CD4-positive, alpha-beta T cell (primary cell): ENCODE measurements around the gene SCUBE1. TPM values are rescaled to one million over a fixed set of nuclear protein-coding genes. Genes with fewer than 3 reads are reported as not detected.

Experiments
- ATAC-seq: fragments of 200-7000 bp; cut with Tn5 transposase; one replicate; pipeline ENCODE4 v1.10.0; 2022; ENCODE audit warnings: mild to moderate bottlenecking; ENCODE audit not compliant: poor library complexity
- CTCF ChIA-PET: fragments of 350-600 bp; sonication (Branson Sonifier 250); formaldehyde crosslinking; loops from one replicate; lab custom pipeline; 2021; ENCODE audit warnings: antibody characterized with exemption, inconsistent platforms; lab: Charles Lee
- POLR2A ChIA-PET: fragments of 350-600 bp; sonication (Branson Sonifier 250); formaldehyde crosslinking; loops from one replicate; lab custom pipeline; 2021; ENCODE audit warnings: antibody characterized with exemption, inconsistent platforms; lab: Charles Lee
- DNase-seq, 14 experiments: peaks; one replicate each; pipeline ENCODE4 v3.0.0-alpha.2; 2013 to 2020; ENCODE audit warnings: mixed read lengths in 2 of 14
- H3K27ac ChIP-seq, 2 donors: one replicate each; pipeline versions ENCODE4 v1.5.1 to v1.7.0; 2013; ENCODE audit warnings: low read length in 2 of 2, low read depth in 1 of 2, mild to moderate bottlenecking in 1 of 2
- H3K27me3 ChIP-seq, 2 experiments: 1 replicate in 1 of 2; 2 replicates in 1 of 2; pipeline versions ENCODE4 v1.6.1 to v1.7.0; 2013; ENCODE audit warnings: low read length in 2 of 2, control low read depth in 1 of 2, mild to moderate bottlenecking in 1 of 2, moderate library complexity in 1 of 2; ENCODE audit not compliant: insufficient read depth in 2 of 2, control insufficient read depth in 1 of 2
- H3K36me3 ChIP-seq: one replicate; pipeline ENCODE4 v1.6.1; 2013; ENCODE audit warnings: low read length, control low read depth; ENCODE audit not compliant: insufficient read depth
- H3K4me1 ChIP-seq: one replicate; pipeline ENCODE4 v1.6.1; 2013; ENCODE audit warnings: low read length, control low read depth; ENCODE audit not compliant: insufficient read depth
- H3K4me3 ChIP-seq: one replicate; pipeline ENCODE4 v1.5.1; 2013; ENCODE audit warnings: mild to moderate bottlenecking, low read length, moderate library complexity
- H3K9me3 ChIP-seq, 2 experiments: 1 replicate in 1 of 2; 2 replicates in 1 of 2; pipeline versions ENCODE4 v1.6.1 to v1.7.0; 2013; ENCODE audit warnings: low read length in 2 of 2, mild to moderate bottlenecking in 2 of 2, control low read depth in 1 of 2, moderate library complexity in 1 of 2; ENCODE audit not compliant: control insufficient read depth in 1 of 2, insufficient read depth in 1 of 2
- H3K27ac Mint-ChIP-seq: one replicate; pipeline ENCODE4 v1.8.0; 2020; ENCODE audit warnings: mixed read lengths
- H3K27me3 Mint-ChIP-seq: one replicate; pipeline ENCODE4 v1.8.0; 2021; ENCODE audit warnings: mixed read lengths
- H3K36me3 Mint-ChIP-seq: one replicate; pipeline ENCODE4 v1.8.0; 2021; ENCODE audit warnings: low read depth, mixed read lengths
- H3K4me1 Mint-ChIP-seq: one replicate; pipeline ENCODE4 v1.8.0; 2021; ENCODE audit warnings: low read depth, mixed read lengths
- H3K4me3 Mint-ChIP-seq: one replicate; pipeline ENCODE4 v1.8.0; 2020; ENCODE audit warnings: mild to moderate bottlenecking, mixed read lengths
- H3K9me3 Mint-ChIP-seq: one replicate; pipeline ENCODE4 v1.8.0; 2020; ENCODE audit warnings: mixed read lengths
- intact Hi-C, 2 experiments: fragments of 100-400 bp; cut with DNase I in 1 of 2; cut with micrococcal nuclease in 1 of 2; formaldehyde crosslinking; loops; one replicate each; pipeline versions ENCODE4 v1.15.1 to v1.9.0; 2023 to 2025; cut with DNase I, micrococcal nuclease
- total RNA-seq, 174 experiments: library from RNA in 2 of 174; stranded (reverse) in 2 of 174; gene quantifications; one replicate each; pipeline ENCODE4 v1.2.3 and lab custom pipeline; 2021 to 2026
- TF ChIP-seq, protein P1 (sequence below): fragments of 200-600 bp; IDR thresholded peaks from one replicate; pipeline ENCODE4 v1.8.0; 2022; ENCODE audit warnings: antibody characterized with exemption, mild to moderate bottlenecking

The SCUBE1 gene
- total RNA-seq, 2 experiments from 2014 or later: not detected

DNA sequence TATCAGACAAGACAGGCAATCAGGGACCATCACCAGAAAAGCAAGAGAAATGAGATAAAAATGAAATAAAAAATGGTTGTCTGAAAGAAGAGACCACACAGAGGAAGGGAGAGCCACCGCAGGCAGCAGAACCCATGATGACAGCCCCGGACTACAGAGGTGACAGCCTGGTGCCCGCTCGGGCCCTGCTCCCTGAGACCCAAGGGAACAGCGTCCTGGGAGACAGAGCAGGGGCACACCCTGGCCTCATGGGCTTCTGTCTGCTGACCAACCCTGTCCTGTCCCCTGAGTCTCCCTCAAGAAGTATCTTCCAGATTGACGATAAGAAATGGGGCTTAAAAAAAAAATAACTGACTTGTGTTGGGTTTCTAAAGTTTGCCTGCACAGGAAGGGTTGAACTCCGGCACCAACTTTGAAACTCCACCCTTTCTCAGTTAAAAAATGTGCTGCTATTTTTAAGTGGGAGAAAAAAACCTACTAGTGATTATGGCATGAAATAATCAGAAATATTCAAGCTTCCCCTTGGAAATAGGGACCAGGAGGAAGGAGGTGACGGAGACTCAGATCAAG is 86.1 kb downstream of the SCUBE1 start:
- Mint-ChIP-seq H3K4me1 (peaks cover 17% of the 10 kb centered on the region), H3K27me3 (peaks cover 8% of the 10 kb centered on the region), H3K27ac (no peak overlapping the region), H3K9me3 (no peaks in the 10 kb centered on the region), H3K4me3 (no peak overlapping the region), H3K36me3 (no peaks in the 10 kb centered on the region)
- intact Hi-C loops: no loop called here
- Histone ChIP-seq H3K27ac (no peak overlapping the region), H3K27me3 (no peaks in the 10 kb centered on the region), H3K36me3 (no peaks in the 10 kb centered on the region), H3K4me3 (no peak overlapping the region), H3K4me1 (peaks cover 3% of the 10 kb centered on the region), H3K9me3 (no peaks in the 10 kb centered on the region)
- no peak for ATAC-seq
- CTCF ChIA-PET: no interaction called here
- no peak for DNase-seq
- POLR2A ChIA-PET: no interaction called here
- TF ChIP-seq, protein P1, sequence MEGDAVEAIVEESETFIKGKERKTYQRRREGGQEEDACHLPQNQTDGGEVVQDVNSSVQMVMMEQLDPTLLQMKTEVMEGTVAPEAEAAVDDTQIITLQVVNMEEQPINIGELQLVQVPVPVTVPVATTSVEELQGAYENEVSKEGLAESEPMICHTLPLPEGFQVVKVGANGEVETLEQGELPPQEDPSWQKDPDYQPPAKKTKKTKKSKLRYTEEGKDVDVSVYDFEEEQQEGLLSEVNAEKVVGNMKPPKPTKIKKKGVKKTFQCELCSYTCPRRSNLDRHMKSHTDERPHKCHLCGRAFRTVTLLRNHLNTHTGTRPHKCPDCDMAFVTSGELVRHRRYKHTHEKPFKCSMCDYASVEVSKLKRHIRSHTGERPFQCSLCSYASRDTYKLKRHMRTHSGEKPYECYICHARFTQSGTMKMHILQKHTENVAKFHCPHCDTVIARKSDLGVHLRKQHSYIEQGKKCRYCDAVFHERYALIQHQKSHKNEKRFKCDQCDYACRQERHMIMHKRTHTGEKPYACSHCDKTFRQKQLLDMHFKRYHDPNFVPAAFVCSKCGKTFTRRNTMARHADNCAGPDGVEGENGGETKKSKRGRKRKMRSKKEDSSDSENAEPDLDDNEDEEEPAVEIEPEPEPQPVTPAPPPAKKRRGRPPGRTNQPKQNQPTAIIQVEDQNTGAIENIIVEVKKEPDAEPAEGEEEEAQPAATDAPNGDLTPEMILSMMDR: no peak

DNA sequence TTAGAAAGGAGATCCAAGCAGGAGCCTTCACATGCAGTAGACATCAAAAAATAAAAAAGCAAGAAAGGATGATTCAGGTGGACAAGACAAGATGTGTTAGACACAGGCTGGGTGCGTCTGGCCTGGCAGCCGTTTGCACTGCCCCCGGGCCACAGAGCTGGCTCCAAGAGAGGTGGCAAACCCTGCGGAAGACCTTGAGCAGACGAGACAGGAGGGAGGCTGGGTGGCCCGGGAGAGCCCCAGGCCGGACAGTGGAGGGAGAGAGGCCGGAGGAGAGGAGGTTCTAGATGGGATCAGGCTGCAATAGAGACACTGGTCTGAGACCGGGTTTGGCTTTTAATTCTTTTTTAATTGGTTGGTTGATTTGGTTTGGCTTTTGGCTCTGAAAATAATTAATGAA is 86.6 kb downstream of the SCUBE1 start:
- Mint-ChIP-seq H3K4me3 (no peak overlapping the region), H3K27ac (no peak overlapping the region), H3K4me1 (peaks cover 17% of the 10 kb centered on the region), H3K27me3 (peaks cover 8% of the 10 kb centered on the region), H3K9me3 (no peaks in the 10 kb centered on the region), H3K36me3 (no peaks in the 10 kb centered on the region)
- peaks cover 3% of the 10 kb centered on the region for H3K4me1 ChIP-seq
- ATAC-seq (no peak), DNase-seq (no peak)
- no peaks in the 10 kb centered on the region for H3K36me3 ChIP-seq
- TF ChIP-seq, protein P1: no peak
- intact Hi-C loops: no loop called here
- no peak overlapping the region for H3K4me3 ChIP-seq
- ChIA-PET POLR2A (no interaction called here), CTCF (no interaction called here)
- H3K9me3 ChIP-seq: no peaks in the 10 kb centered on the region
- no peak overlapping the region for H3K27ac ChIP-seq
- no peaks in the 10 kb centered on the region for H3K27me3 ChIP-seq

DNA sequence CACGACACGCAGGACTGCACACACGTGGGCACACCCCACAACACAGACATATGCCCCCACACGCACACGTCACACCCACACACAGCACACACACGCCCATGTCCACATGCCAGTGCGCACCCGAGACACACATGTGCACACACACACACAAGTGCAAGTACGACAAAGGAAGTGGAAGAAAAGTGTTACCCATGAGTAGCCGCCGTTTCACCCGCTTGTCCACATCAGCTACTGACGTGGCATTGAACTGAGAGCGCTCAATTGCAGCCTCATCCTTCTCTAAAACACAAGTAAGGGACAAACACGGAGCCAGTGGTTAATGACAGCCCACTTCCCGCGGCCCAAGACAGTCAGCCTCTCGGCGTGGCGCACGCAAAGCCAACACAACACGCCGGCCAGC is 87.9 kb downstream of the SCUBE1 start:
- no peak overlapping the region for H3K27ac Mint-ChIP-seq
- H3K27me3 Mint-ChIP-seq: peaks cover 8% of the 10 kb centered on the region

More for the DNA sequence above, 87.9 kb downstream of the SCUBE1 start:
- intact Hi-C loops: no loop called here
- H3K4me3 Mint-ChIP-seq: no peak overlapping the region
- Histone ChIP-seq H3K9me3 (no peaks in the 10 kb centered on the region), H3K27ac (no peak overlapping the region), H3K4me1 (peaks cover 3% of the 10 kb centered on the region), H3K36me3 (no peaks in the 10 kb centered on the region), H3K4me3 (no peak overlapping the region), H3K27me3 (no peaks in the 10 kb centered on the region)
- DNase-seq (peak in 1 of 14 experiments; percentile 2), ATAC-seq (no peak)
- ChIA-PET CTCF (no interaction called here), POLR2A (no interaction called here)
- peaks cover 17% of the 10 kb centered on the region for H3K4me1 Mint-ChIP-seq
- TF ChIP-seq, protein P1: no peak
- no peaks in the 10 kb centered on the region for H3K9me3 Mint-ChIP-seq
- H3K36me3 Mint-ChIP-seq: no peaks in the 10 kb centered on the region
